Sigmoid colon (tissue), 7 donors: ENCODE measurements around the gene PITX3. TPM values are rescaled to one million over a fixed set of nuclear protein-coding genes. Genes with fewer than 3 reads are reported as not detected.

Experiments used
- DNase-seq: peaks from one replicate; pipeline ENCODE4 v3.0.0-alpha.2; 2019
- H3K27ac ChIP-seq, 4 donors: fragments of 200-600 bp; sonication (generic); one replicate each; pipeline ENCODE4 v1.5.1; 2016 to 2019; ENCODE audit warnings: mild to moderate bottlenecking in 1 of 4
- H3K27me3 ChIP-seq, 3 donors: fragments of 200-600 bp; sonication (generic); one replicate each; pipeline ENCODE4 v1.5.1; 2019; ENCODE audit warnings: mild to moderate bottlenecking in 1 of 3
- H3K36me3 ChIP-seq, 4 donors: fragments of 200-600 bp; sonication (generic); one replicate each; pipeline ENCODE4 v1.5.1; 2016 to 2019
- H3K4me1 ChIP-seq, 4 donors: fragments of 200-600 bp; sonication (generic); one replicate each; pipeline ENCODE4 v1.5.1; 2017 to 2019
- H3K4me3 ChIP-seq, 4 donors: fragments of 200-600 bp; sonication (generic); one replicate each; pipeline ENCODE4 v1.5.1; 2017 to 2019; ENCODE audit warnings: mild to moderate bottlenecking in 2 of 4, moderate library complexity in 1 of 4
- H3K9me3 ChIP-seq, 4 donors: fragments of 200-600 bp in 3 of 4; sonication (generic) in 3 of 4; one replicate each; pipeline versions ENCODE4 v1.5.1 to v1.6.1; 2013 to 2019
- CTCF ChIP-seq, 4 experiments: fragments of 450-650 bp in 3 of 4; fragments of 200-600 bp in 1 of 4; IDR thresholded peaks; one replicate each; pipeline ENCODE4 v1.5.1; 2016 to 2019; ENCODE audit warnings: antibody characterized with exemption in 4 of 4, mild to moderate bottlenecking in 3 of 4, moderate library complexity in 2 of 4
- EP300 ChIP-seq, 4 donors: sonication (generic); formaldehyde crosslinking; IDR thresholded peaks; one replicate each; pipeline ENCODE4 v1.6.1; 2017; ENCODE audit warnings: antibody characterized with exemption in 4 of 4
- POLR2A ChIP-seq, 2 donors: fragments of 450-650 bp; IDR thresholded peaks; one replicate each; pipeline ENCODE4 v1.6.1; 2016; ENCODE audit warnings: antibody characterized with exemption in 2 of 2, mild to moderate bottlenecking in 2 of 2, moderate library complexity in 2 of 2
- POLR2AphosphoS5 ChIP-seq, 4 donors: sonication (generic); formaldehyde crosslinking; IDR thresholded peaks; one replicate each; pipeline ENCODE4 v1.6.1; 2017; ENCODE audit warnings: antibody characterized with exemption in 4 of 4
- WGBS, 2 donors: extraction: QIAGEN DNeasy Blood & Tissue Kit; methylation state at CpG; one replicate each; pipeline ENCODE4 v1.1.7; 2013; 5-methylcytosine and 5-hydroxymethylcytosine counted together
- intact Hi-C: fragments of 100-400 bp; cut with DNase I; formaldehyde crosslinking; loops from one replicate; pipeline ENCODE4 v1.15.1; 2023
- polyA plus RNA-seq, 3 donors: library from polyadenylated mRNA; stranded (reverse); fragments of 200-250 nt; gene quantifications; one replicate each; pipeline ENCODE4 v1.2.3, GENCODE V29; 2013
- total RNA-seq, 4 donors: library from RNA; depleted of rRNA; stranded (reverse); fragments of >200 nt; gene quantifications; one replicate each; pipeline ENCODE4 v1.1.0, GENCODE V29; 2016
- donor health status: healthy with polysubstance abuse.
- donor health status: Bipolar disorder and iron deficiency.
- donor health status: healthy.

PITX3 gene
- total and polyA plus RNA-seq, 7 donors, result not detected

GRCh38 chr10:102245932-102246251 is 4.6 kb upstream of the PITX3 start:
- intact Hi-C loops, result no loop called here
- WGBS, 2 donors, result 0 to 2% methylated on average over 4 of the region's 4 CpGs
- H3K27me3 ChIP-seq, result no peaks in the 10 kb centered on the region

DNA sequence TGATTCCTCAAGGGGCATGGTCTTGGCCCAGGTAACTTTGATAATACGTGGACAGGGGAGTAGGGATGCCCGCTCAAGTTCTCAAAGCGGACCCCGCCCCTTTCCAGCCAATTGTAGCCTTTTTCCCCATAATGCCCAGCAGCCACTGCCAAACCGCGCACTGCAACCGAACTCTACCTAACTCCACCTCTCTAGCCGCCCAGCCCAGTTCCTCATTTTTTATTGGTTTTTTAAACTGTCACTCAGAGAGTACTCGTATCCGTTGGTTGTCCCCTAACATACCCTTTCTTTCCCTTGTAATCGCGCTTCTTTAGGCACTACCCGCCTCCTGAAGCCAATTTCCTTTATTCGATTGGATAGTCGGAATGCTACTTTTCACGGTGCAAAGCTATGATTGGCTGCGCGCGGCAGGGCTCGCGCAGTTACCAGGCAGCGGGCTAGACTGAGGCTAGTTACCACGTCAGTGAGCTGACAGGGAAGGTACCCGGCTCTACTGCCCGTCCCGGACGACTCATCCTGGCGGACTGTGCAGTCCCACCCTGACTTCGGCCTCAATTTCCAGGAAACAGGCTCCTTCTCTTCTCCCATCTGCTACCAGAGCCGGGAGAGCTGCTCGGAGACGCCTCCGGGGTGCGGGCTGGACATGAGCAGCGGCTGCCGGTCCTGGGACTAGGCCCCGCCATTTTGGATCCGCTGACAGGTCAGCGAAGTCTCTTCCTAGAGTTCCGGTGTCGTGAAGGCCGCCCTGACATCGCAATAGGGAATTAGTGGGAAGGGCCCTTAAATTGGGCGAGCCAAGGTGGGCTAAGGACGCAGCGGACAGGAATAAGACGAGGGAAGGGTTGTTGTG is 4.0 kb upstream of the PITX3 start, which contains the start of gene GBF1:
GBF1 (plus strand) TSS at position 451 of the 850 bp plus-strand sequence. CDS start 13,407 bp downstream, outside the sequence.
- Histone ChIP-seq H3K27me3 (no peaks in the 10 kb centered on the region), H3K4me3 (peak within 1 kb of the TSS; percentile 77 to 83 (median 77)), H3K36me3 (no peaks in the 10 kb centered on the region), H3K4me1 (peaks cover 0 to 63% (median 53%) of the 10 kb centered on the region in 4 donors), H3K9me3 (no peaks in the 10 kb centered on the region), H3K27ac (peak within 1 kb of the TSS; percentile 89 to 91 (median 90))
- intact Hi-C loops, result no loop called here
- peak; percentile 97 for DNase-seq
- 0% methylated on average over 47 of the region's 47 CpGs for WGBS, 2 donors
- TF ChIP-seq POLR2A (IDR thresholded peaks at IDR 0.05) (peak; percentile 97 to 98), EP300 (IDR thresholded peaks at IDR 0.05) (no peak), POLR2AphosphoS5 (IDR thresholded peaks at IDR 0.05) (peak; percentile 96 to 99 (median 98)), CTCF (IDR thresholded peaks at IDR 0.05) (no peak)

More at GRCh38 chr10:102245932-102246251, 4.6 kb upstream of the PITX3 start:
- Histone ChIP-seq H3K4me3 (peak overlapping the region; percentile 77 to 83 (median 77)), H3K27ac (peak overlapping the region; percentile 89 to 91 (median 90)), H3K36me3 (no peaks in the 10 kb centered on the region), H3K4me1 (peaks cover 0 to 57% (median 48%) of the 10 kb centered on the region in 4 donors), H3K9me3 (no peaks in the 10 kb centered on the region)
- TF ChIP-seq POLR2A (IDR thresholded peaks at IDR 0.05), result no peak
- no peak for TF ChIP-seq POLR2AphosphoS5 (IDR thresholded peaks at IDR 0.05)
- TF ChIP-seq CTCF (IDR thresholded peaks at IDR 0.05), result no peak
- no peak for TF ChIP-seq EP300 (IDR thresholded peaks at IDR 0.05)
- DNase-seq, result no peak

DNA sequence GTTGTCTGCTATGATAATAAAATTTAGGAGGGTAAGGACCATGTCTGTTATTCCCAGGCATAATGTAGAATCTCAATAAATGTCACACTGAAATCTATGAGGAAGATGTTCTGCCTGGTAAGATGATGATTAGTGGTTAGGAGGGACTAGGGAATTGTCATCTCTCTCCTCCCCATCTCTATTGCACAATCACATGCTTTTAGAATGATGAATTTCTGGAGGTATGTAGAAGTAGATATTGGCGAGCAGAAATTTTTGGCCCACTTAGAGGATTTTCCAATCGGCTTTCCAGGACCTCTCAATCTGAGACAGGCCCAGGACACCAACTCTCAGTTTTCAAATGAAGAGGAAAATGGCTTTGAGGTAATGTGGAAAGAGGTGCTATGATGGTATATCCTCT is 2.0 kb upstream of the PITX3 start:
- Histone ChIP-seq H3K4me3 (no peak overlapping the region), H3K36me3 (no peaks in the 10 kb centered on the region), H3K27me3 (no peaks in the 10 kb centered on the region), H3K4me1 (peaks cover 0 to 54% (median 50%) of the 10 kb centered on the region in 4 donors), H3K9me3 (no peaks in the 10 kb centered on the region), H3K27ac (no peak overlapping the region)
- intact Hi-C loops, result loop anchor here (5.0 kb wide), 1 partner anchor 184 kb away; no protein-coding TSS in a partner anchor
- no peak for TF ChIP-seq CTCF (IDR thresholded peaks at IDR 0.05)
- TF ChIP-seq POLR2AphosphoS5 (IDR thresholded peaks at IDR 0.05), result no peak
- no peak for TF ChIP-seq POLR2A (IDR thresholded peaks at IDR 0.05)
- no peak for TF ChIP-seq EP300 (IDR thresholded peaks at IDR 0.05)
- 83 to 84% methylated on average over 2 of the region's 2 CpGs for WGBS, 2 donors
- no peak for DNase-seq

DNA sequence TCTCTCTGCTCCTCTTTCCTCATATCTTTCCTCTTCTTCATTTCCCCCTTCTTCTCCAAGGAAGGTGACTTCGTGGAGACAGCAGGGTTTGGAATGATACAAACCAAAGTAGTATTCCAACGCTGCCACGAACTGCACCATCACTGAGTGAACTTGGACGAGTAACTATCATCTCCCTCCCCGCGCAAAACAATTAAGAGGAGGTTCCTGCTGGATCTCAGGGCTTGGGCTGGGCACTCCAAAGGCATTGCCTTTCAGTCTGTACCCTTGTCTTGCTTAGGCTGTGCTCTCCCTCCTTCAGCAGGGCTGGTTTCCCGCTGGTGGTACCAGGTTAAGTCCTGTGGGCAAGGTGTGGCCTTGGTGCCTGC is 790 bp upstream of the PITX3 start:
- WGBS, 2 donors, result 13 to 25% methylated on average over 7 of the region's 7 CpGs
- peaks cover 0 to 42% (median 40%) of the 10 kb centered on the region in 4 donors for H3K4me1 ChIP-seq

More for the DNA sequence above, 790 bp upstream of the PITX3 start:
- no peak for TF ChIP-seq POLR2AphosphoS5 (IDR thresholded peaks at IDR 0.05)
- TF ChIP-seq CTCF (IDR thresholded peaks at IDR 0.05), result no peak
- no peak for TF ChIP-seq EP300 (IDR thresholded peaks at IDR 0.05)
- TF ChIP-seq POLR2A (IDR thresholded peaks at IDR 0.05), result no peak
- H3K4me3 ChIP-seq, result peak overlapping the region; percentile 31 to 63 (median 54)
- DNase-seq, result no peak
- H3K27me3 ChIP-seq, result peaks cover 0 to 4% (median 0%) of the 10 kb centered on the region in 3 donors
- H3K9me3 ChIP-seq, result no peaks in the 10 kb centered on the region
- no peaks in the 10 kb centered on the region for H3K36me3 ChIP-seq
- intact Hi-C loops, result loop anchor here (5.0 kb wide), 1 partner anchor 185 kb away; no protein-coding TSS in a partner anchor
- H3K27ac ChIP-seq, result peak overlapping the region in 1 of 4 donors; percentile 38
